HG02588 (cell line): ENCODE results near the gene RNF157.

Experiments
- ATAC-seq: cut with Tn5 transposase; IDR thresholded peaks from one replicate; pipeline ENCODE4 v1.9.1; 2021; ENCODE audit warnings: mild to moderate bottlenecking, moderate library complexity; ENCODE audit not compliant: unreplicated experiment

Gene RNF157

GRCh38 chr17:76145231-76146052, 94.9 kb downstream of the RNF157 start:
- no peak for ATAC-seq

DNA sequence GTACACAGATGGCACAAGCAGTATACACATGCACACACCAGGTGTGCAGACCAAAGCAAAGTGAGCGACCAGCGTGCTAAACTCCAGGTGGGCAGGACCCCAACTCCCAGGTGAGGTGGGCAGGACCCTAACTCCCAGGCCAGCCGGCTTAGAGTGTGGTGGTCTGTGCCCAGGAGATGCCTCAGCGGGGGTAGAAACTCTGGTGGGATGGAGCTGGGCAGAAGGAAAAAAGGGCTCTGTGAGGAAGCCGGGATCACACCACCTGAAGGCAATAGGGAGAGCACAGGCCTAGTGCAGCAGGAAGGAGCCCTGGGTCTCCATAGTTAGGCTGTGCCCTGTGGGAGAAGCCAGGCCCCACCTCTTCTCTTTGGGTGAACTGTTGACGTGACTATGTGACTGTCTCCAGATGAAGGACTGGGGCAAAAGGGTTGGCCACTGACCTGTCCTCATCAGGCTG, 97.7 kb downstream of the RNF157 start:
- ATAC-seq = no peak

GRCh38 chr17:76142039-76142584, 98.2 kb downstream of the RNF157 start:
- ATAC-seq = no peak

DNA sequence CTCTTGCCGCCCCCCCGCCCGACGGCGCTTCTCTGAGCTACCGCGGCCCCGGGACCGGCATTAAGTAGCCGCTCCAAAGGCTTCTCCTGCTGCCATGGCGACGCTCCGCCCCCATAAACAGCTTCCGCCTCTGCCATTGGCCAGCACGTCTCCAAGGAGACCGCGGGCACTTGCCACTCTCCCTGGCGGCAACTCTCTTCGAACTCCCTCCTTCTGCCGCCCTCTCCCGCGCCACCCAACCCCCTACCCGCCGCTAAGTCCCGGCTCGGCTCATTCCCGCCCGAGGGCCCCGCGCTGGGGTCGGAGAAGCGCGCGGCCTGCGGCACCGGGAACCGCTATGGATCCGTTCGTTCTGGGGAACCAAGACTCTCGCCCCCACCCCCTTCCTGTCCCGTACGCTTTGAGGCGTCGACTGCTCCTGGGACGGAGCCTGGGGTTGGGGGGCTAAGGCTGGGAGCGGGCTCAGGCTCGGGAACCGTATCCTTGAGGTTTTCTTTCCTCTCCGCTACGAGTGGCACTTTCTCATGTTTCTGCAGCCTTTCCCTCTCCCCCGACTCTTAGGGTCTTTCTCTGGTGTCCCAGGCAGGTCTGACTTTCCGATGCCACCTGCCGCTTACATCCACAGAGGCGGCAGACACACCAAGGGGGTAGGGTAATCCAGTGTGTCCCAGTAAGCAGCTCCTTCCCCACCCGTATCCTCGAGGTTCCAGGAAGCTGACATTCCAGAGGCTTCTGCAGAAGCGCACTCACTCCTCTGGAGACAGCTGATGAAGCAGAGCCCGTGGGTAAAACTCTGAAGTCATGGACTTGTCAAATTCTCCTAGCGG, 98.9 kb downstream of the RNF157 start, which contains the start of gene FOXJ1:
TSS of gene FOXJ1 (minus strand) at position 34 of the 827 bp plus-strand sequence. CDS start 850 bp downstream, outside the sequence.
- ATAC-seq = peak; percentile 66

- no peak for ATAC-seq
Observed at GRCh38 chr17:76140661-76141211, 99.6 kb downstream of the RNF157 start.

- no peak for ATAC-seq
Observed at GRCh38 chr17:76139801-76140660, 100.3 kb downstream of the RNF157 start.

GRCh38 chr17:76138896-76139752, 101.2 kb downstream of the RNF157 start:
- no peak for ATAC-seq

DNA sequence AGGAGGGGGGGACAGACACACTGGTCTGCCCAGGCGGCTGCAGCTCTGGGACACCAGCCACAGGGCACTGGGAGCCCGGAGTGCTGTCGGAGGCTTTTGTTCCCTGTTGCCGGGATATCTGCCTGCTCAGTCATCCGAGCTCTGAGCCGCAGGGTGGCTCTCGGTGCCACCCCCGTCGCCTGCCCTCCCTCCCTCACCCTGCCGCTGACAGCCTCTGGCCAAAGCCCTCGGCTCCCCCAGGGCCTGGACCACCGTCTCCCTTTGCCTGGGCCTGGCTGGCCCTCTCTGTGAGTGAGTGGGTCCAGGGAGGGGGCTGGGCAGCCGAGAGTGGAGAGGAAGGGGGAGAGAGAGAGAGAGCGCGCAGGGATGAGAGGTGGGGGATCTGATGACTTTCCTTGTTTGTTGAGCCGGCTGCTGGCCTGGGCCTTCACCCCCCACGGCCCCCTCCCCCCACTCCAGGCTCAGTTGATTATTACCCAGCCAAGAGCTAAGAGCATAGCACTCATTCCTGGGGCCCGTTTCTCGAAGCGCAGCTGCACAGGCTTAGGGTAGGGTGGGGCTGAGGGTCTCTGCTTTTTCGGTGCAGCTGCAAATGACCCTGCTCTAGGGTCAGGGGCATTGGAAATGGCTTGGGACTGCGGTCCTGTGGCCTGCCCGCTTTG, 101.9 kb downstream of the RNF157 start:
- ATAC-seq = no peak

DNA sequence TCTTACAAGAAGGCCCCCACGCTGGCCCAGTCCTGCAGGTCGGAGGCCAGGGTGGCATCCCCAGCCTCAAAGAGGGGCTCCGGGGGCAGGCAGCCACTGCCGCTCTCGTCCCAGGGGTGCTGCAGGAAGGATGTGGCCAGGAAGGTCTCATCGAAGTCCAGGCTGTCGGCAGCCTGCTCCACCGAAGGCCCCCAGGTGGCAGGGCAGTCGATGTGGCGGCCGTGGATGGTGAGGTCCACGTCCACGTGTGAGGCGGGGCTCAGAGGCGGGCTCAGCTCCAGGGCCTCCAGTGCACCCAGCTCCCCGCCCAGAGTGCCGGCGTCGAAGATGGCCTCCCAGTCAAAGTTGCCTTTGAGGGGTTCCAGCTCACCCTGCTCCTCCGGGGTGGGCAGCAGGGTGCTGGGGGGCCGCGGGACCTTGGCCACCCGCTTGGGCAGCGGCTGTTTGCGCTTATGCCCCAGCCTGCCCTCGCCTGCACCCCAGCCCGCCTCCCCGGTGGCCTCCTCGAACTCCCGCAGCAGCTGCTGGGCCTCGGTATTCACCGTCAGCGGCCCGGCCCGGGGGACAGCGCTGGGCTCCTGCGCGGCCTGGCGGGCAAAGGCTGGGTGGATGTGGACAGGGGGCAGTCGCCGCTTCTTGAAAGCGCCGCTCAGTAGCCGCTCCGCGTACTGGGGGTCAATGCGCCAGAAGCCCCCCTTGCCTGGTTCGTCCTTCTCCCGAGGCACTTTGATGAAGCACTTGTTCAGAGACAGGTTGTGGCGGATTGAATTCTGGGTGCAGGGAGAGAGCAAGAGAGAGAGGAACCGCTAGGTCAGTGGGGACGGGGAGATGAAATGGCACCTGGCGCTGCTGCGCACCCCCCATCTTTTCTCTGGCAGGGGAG, 102.7 kb downstream of the RNF157 start:
- no peak for ATAC-seq

DNA sequence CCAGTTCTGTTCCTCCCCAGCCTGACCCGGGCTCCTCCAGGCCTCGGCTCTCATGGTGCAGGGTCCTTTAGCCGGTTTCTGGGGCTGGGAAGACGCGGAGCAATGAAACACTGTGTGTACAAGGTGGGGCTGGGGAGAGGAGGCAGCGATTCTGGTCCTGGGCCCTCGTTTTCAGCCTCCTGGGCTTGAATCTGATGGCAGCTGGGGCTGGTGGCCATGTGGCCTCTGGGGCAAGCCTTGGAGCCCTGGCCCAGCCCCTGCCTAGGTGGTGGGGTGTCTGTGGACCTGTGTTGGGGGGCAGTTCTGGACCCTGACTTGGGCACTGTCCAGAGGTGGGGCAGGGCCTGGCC, 103.3 kb downstream of the RNF157 start:
- no peak for ATAC-seq

DNA sequence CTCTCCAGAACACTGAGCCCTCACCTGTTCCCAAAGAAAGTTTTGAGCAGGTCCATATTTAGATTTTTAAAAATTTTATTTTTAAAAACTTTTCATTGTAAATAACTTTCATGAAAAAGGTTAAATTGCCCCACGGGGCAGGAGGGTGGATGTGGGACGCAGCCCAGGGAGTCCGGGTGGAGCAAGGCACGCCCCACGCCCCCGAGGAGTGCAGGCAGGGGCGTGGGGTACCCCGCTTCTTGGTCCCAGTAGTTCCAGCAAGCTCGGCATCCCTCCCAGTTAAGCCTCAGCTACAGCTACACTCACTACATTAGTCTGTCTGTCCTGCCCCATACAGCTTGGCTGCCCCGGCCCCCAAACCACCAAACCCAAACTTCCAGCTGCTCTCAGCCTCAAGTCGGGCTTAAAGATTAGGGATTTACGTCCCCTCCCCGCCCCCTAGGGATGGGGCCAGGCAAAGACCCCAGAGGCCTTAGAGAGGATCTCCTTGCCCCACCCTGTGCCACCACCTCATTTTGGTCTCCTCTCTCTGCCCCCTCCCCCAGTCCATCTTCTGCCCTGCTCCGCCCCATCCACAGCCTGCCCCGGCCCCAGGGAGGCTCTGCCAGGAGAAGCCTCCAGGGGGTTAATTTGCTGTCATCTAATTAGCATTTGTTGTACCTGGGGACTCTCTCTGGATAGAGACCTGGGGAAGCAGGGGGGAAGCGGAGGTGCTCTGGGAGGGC, 103.9 kb downstream of the RNF157 start:
- ATAC-seq = no peak

DNA sequence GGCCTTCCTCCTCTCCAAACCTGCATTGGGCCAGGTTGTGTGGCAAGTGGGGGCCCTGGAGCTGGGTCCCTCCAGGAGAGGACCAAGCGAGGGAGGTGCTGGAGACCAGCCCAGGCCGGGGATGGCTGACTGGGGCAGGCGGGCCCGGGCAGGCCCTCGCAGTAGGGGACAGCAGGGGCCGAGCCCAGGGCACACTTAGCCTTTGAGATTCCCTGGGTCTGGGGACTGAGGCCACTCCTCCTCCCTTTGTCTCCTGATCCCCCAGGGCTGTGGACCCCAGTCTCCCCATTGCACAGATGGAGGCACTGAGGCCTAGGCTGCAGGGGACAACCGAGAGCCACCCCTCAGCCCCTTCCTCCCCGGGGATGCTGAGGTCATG, 104.5 kb downstream of the RNF157 start:
- no peak for ATAC-seq

DNA sequence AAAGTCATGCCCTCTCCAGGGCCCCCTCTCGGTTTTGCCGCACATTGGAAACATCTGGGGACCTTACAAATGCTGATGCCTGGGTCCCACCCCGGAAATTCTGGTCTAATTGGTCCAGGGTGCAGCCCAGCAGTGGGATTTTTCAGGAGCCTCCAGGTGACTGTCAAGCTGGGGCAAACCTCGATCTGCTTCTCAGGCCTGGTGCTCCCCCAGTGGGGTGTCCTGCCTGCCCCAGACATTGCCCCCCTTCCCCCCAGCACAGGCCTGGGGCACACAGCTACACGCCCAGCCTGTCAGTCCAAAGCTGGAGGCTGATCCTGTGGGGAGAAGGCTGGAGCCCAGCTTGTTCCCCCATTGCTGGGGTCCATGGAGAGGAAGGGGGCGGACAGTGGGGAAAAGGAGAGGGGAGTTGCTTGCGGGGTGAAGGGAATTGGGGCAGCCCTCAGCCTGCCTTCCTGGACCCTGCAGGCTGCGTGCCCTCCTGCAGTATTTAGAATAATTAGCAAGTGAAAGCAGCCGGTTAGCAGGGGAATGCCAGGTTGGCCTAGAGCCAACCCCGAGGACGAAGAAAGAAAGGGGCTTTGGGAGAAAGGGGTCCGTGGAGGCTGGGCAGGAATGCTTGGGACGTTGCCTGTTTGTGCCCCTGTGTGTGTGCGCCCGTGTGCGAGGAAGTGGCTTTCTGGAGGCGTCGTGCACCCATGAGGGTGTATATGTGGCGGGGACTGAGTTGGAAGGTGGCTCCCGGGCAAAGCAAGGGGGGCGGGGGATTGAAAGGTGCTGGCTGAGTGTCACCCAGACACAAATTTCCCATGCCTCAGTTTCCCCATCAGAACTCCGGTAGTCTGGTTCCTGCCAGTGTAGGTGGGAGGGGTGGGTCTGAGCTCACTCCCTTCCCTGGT, 105.1 kb downstream of the RNF157 start:
- ATAC-seq = no peak

DNA sequence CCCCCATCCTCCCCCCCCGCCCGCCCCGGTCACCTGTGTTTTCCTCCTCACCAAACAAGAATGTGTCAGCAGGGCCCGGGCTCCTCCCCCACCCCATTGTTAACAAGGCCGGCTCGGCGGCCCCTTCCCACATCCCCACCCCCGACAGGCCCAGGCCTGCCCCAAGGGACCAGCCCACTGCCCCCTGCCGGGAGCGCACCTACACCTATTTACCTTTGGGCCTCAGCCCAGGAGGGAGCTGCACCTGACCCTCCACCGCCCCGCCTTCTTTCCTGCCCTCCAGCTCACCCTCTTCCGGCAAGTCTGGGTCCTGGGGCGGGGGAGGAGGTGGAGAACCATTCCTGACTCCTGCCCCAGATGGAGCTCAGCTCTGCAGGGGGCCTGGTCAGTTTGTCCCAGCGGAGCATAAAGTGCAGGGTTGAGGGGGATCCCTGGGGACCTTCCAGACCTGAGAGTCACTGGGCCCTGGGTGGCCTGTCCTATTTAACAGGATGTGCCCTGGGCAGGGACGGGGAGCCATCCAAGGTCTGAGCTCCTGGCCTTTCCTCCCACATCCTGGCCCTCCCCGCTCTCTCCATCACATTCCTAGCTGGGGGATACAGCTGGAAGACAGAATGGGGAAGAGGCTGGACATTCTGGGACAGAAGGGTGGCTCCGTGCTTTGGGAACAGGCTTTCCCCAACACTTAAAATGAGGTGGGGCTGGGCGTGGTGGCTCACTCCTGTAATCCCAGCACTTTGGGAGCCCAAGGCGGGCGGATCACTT, 107.5 kb downstream of the RNF157 start:
- no peak for ATAC-seq

GRCh38 chr17:76131692-76132573, 108.4 kb downstream of the RNF157 start:
- no peak for ATAC-seq
